ENCODE data around the gene VANGL2.
A peak's percentile ranks its signal among the peaks of the same experiment; 100 is the strongest.

The VANGL2 gene

DNA sequence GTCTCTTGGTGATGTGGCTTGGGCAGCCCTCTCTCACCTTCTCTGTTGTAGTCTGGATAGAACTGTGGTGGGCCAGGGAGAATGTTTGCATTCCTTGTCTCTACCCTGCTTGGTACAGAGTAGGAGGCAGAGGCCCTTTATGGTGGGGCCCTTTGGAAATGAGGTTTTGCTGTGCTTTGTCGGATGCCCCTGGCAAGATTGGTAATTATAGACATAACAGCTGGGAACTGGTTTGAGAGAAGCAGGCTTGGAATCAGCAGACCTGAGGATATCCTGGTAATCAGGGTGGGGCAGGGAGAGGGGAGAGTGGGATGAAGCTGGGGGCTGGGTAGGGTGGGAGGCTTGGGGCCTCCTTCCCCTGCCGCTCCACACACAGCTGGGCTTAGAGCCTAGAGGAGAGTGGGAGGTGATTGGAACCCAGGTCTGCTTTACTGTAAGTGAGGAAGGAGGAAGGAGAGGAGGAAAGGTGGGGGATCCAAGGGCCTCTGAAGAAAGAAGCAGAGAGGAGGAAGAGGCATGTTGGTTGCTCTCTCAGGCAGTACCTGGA, 5.0 kb downstream of the VANGL2 start:
- no peak for DNase-seq (ENCODE audit: low spot score)

DNA sequence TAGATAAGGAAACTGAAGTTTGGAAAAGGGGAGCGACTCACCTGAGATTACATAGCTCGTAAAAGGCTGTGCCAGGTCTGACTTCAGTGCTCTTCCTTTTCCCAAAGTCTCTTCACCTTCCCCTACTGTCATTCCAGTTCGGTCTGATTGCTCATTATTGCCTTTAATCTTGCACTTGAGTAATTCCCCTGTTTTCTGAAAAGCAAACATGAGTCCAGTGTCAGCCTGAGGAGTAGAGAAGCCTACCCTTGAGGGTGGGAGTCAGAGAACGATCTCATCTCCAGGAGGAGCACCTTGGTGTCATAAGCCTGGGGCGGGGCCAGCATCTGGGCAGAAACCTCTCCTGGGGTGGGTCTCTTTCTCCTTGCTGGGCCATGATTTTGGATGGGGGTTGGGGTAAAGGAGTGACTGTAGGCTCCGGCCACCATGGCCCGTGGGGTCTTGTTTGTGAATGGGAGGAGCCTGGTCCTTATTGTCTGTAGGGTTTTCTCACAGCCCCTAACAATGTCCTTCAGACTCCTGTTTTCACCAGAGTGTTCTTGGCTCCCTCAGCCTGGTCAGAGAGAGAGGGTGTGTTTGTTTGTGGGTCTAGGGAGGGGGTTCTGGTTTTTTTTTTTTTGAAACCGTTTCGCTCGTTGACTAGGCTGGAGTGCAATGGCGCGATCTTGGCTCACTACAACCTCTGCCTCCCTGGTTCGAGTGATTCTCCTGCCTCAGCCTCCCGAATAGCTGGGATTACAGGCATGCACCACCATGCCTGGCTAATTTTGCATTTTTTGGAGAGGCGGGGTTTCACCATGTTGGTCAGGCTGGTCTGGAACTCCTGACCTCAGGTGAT, 6.0 kb downstream of the VANGL2 start:
- peak; percentile 30 for DNase-seq (ENCODE audit: low spot score)

DNA sequence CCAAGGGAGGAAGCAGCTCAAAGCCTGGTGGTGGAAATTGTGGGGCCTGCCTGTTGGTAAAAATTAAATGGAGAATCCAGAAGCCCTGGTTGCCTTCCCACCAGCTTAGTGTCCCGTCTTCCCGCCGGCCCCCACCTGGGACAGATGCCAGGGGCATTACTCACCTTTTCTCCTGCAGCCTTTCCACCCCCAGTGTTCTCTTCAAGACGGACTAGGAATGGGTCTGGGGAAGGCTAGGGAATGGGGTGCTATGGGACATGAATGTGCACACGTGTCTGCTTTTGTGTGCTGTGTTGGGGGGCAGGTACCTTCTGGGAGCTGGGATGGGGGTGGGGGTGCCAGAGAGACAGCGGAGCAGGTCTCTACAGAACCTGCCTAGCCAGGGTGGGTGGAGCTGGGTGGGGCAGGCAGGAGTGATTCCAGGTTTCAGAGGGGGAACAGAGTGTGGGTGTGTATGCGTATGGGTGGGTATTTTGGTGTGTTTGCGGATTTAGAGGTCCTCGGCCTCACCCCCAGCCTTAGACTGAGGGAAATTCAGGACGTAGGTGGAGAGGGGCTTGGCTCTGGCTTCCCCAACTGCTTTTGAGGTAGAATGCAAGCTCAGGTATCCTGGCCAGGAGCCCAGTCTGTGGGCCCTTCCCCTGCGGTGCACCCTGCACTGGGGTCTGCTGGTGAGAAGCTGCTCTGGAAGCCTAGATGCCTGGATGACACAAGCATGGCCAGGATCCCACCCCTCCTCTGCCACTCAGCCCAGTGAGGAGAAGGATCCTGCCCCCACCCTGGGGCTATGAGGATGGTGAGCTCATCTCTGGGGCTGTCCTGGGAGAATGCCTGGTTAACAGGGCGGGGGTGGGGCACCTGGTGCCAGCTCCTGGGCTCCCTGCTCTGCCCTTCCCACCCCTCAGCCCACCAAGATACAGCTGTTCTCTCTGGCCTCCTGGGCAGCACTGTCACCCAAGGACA, 7.8 kb downstream of the VANGL2 start:
- peak; percentile 29 for DNase-seq (ENCODE audit: low spot score)

DNA sequence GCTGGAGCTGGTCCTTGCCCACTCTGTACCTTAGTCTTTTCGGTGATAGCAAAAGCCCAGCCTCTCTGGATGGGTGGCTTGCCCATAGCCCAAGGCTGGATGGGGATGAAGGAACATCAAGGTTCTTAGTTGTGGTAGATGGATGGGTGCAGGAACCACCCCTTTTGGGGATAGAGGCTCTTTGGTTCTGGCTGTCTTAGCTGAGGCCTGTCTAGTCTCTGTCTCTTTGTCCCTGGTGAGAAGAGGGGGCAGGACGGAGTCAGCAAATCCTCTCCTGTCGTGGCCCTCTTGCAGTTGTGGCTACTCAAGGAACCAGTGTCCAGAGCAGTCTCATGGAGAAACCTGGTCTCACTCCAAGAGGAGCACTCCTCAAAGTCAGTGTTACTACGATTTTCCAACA, 8.5 kb downstream of the VANGL2 start:
- DNase-seq (ENCODE audit: low spot score) = no peak

DNA sequence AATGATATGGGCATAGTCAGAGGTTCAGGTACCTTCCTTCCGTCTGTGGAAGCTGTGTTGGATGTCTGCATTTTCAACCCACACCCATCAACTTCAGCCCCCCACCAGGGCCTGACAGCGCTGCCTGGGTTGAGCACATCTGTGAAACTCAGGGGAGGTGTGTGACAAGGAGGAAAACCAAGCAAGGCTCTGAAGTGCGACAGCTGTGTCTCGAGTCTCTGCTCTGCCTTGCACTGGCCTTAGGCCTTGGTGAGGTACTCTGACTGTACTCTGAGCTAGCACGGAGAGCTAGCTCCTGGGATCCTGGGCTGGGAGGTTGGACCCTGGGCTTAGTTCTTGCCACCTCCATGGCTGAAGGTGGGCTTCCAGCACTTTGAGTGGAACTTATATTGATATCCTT, 9.1 kb downstream of the VANGL2 start:
- DNase-seq (ENCODE audit: low spot score) = no peak

DNA sequence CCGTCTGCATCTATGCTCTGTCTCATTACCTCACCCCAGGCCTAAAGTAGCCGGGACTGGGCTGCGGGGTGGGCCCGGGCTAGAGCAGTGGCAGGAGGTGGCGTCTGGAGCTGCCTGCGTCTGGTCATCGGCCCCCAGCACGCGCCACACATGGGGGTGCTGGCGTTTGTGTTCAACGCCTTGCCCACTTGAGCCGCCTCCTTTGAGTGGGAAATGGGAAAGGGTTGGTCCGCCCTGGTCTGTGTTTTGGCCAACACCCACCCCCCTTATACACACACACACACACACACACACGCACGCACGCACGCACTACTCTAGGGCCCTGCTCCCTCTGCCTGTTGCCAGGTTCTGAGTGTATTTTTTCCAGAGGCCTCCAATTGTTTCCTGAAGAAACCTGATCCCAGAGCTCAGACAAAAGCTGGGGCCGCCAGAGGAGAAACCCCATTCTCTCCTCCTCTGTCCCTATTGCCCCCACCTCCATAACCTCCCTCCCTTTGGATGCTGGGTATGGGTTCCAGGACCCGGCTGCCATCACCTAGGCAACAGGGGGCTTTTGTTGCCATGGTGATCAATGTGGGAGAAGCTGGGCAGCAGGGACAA, 10.1 kb downstream of the VANGL2 start:
- DNase-seq (ENCODE audit: low spot score) = peak; percentile 35

DNA sequence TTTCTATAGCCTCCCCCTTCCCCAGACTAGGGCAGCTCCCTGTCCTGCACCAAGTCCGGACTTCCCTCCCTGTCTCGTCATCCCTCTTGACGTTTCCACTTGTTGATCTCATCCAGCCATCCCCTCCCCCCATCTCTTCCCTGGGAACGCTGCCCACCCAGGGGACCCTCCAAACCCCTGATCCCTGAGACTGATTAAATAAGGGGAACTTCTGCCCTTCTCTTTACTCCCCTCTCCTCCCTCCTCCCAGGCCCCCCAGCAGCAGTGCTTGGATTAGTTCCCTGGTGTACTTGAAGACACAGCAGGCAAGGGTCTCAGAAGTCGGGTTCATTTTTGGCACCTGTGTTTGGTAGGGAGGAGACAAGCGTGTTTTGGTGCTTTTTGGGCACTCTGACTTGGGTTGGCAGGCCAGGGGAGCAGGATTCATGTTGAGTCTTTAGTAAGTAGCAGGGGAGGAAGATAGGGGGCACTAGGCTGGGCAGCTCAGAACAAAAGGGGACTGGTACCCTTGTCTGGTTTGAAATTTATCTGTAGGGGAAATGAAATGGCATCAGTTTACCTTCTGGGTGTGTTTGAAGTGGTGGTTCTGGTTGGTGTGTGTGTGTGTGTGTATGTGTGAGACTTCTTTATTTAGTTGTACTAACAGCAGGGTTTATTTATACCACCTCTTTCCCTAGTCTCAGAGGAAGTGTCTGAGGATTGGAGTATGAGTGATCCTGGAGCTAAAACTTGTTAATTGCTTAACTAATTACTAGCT, 11.1 kb downstream of the VANGL2 start:
- DNase-seq (ENCODE audit: low spot score) = no peak

DNA sequence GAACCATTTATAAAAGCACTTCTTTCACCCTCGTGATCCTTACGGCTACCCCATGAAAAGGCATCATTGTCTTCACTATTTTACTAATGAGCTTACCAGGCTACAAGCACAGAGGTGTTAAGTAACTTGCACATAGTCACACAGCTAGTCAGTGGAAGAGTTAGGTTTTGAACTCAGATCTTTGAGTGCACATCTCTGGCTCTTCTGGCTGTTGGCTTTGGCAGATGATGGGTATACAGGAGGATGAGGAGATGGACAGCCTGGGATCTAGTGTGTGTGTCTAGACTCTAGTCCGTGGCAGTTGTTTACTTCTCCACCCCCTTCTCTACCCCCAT, 11.6 kb downstream of the VANGL2 start:
- DNase-seq (ENCODE audit: low spot score) = no peak

DNA sequence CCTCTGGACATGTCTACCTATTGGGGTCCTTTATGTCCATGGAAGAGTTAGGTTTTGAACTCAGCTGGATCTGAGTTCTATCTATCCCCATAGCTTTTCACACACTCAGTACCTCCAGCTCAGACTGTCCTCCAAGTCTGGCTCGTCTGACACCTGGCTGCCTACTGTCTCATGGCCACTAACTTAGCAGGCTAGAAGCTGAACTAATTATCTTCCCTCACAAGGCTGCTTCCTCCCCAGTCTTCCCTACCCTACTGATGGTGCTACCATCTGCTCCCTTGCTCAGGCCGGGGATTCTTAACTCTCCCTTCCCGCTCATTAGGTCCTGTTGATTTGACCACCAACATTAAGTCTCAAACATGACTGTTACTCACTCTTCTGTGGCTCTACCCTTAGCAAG, 13.4 kb downstream of the VANGL2 start:
- no peak for DNase-seq (ENCODE audit: low spot score)

DNA sequence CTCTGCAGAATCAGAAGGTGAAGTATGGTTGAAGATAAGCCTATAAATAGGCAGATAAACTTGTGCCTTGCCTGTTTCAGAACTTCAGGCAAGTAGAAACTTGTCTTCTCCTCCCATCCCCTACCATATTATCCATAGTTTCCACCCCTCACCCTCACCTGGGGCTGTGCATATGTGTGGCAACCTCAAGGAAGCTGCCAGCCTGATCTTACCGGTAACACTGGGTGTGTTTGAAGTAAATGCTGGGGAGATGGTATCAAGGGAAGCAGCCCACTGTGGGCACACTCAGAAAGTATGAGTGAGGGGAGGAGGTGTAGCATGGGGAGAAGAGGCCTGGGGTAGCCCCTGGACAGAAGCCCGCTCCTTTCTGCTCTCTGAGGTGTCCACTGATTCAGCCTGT, 14.5 kb downstream of the VANGL2 start:
- no peak for DNase-seq (ENCODE audit: low spot score)

DNA sequence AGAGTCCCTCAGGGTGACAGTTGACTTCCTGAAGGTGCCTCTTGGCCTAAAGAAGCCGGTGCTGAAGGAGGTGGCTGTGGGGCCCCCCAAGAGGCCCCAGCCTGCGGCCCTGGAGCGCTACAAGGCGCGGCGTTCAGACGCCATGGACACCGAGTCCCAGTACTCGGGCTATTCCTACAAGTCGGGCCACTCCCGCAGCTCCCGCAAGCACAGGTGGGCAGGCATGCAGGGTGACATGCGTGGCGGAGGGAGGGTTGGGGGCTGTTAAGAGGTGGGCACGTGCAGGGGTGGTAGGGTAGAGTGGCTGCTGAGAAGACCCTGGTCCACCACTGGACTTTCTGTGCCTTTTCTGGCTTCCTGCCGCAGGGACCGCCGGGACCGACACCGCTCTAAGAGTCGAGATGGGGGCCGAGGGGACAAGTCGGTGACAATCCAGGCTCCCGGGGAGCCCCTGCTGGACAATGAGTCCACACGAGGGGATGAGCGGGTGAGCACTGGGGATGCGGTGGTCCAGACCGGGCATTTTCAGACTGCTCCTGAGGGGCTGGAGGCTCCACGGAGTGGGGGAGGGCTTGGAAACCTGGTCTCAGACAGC, 15.4 kb downstream of the VANGL2 start:
- DNase-seq (ENCODE audit: low spot score) = no peak

DNA sequence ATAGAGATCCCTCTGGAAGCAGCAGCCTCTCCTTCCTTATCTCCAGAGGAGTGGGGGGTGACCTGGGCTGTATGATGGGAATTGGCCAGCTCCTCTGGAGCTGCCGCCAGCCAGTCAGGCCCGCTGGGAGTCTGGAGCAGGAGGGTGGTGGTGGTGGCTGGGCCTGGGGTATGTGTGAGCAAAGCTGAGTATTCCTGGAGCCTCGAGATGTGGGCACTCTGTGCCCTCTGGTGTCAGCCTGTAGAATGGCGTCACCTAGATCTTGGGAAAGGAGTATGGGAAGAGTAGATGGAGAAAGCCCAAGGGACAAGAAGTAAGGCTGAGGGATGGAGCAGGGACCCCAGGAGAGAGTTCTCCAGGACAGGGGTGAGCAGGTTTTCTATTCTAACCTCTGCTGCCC, 16.0 kb downstream of the VANGL2 start:
- DNase-seq (ENCODE audit: low spot score) = peak; percentile 90

DNA sequence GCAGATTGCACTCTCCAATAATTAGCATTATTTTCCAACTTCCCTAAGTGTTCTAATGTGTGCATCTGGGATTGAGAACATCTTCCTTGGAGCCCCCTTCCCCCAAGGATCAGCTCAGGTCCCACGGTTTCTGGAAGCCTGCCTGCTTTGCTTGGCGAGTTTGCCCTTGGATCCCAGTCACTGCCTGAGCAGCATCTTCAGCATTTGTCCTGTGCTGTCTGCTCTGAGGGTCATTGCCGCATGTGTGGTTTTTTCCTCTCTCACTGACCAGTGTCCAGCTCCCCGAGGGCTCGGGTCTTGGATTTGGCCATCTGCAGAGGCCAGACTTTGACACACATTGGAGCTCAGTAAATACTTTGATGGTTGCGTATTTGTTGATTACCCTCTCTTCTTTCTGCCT, 18.1 kb downstream of the VANGL2 start:
- DNase-seq (ENCODE audit: low spot score) = no peak

DNA sequence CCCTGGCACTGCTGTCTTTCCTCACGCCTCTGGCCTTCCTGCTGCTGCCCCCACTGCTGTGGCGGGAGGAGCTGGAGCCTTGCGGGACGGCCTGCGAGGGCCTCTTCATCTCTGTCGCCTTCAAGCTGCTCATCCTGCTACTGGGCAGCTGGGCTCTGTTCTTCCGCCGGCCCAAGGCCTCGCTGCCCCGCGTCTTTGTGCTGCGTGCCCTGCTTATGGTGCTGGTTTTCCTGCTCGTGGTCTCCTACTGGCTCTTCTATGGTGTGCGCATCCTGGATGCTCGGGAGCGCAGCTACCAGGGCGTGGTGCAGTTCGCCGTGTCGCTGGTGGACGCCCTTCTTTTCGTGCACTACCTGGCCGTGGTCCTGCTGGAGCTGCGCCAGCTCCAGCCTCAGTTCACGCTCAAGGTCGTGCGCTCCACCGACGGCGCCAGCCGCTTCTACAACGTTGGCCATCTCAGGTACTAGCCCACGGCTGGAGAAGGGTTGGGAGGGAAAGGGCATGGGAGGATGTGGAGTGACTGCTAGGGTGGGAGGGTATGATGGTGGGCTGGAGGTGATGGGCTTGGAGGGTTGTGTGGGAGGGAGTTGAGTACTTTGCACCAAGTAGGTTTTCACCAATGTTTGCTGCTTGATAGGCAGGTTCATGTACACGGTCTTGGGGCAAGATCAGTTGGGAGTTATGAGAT, 18.9 kb downstream of the VANGL2 start:
- DNase-seq (ENCODE audit: low spot score) = no peak

DNA sequence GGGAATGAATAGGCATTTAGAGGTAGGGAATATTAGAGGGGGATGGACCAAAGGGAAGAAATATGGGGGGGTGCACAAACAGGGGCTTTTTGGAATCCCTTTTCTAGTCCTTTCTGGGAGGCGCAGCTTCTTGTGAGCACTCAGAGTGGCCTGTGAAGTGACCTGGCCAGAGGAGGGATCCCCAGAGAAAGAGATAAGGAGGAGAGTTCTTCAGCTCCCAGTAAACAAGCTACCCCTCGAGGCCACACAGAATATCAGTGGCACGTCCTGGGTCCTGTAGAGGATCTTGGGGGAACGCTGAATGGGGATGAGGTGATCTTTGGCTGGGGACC, 19.4 kb downstream of the VANGL2 start:
- DNase-seq (ENCODE audit: low spot score) = no peak

DNA sequence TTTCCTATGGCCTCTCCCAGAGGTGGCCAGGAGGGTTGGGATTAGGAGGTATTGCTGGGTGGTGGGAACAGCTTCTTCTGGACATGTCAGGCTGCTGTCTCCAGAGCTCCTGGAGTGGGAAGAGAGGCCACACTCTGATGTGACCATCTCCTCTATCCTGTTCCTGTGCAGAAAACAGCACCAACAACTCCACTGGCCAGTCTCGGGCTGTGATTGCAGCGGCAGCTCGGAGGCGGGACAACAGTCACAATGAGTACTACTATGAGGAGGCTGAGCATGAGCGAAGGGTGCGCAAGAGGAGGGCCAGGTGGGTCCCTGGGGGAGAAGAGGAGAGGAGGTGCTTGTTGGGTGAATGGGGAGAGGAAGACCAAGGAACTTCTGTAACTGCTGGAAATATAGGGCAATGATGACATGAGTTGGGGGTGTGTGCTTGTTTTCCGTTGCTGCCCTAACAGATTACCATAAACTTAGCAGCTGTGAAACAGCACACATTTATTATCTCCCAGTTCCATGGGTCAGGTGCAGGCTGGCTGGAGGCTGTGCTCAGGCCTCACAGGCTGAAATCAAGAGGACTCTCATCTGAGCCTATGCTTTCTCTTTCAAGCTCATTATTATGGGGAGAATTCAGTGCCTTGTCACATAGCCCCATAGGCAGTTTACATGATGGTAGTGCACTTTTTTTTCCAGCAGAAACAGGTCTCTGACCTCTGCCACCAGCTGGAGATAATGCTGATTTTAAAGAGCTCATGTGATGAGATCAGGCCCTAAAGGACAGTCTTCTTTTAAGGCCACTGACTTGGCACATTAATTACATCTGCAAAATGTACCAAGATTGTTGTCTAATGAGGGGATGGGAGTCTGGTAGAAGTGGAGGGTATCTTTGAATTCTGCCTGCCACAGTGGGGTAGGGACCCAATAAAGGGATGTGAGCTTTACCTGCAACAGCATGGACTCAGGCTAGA, 20.8 kb downstream of the VANGL2 start:
- no peak for DNase-seq (ENCODE audit: low spot score)

DNA sequence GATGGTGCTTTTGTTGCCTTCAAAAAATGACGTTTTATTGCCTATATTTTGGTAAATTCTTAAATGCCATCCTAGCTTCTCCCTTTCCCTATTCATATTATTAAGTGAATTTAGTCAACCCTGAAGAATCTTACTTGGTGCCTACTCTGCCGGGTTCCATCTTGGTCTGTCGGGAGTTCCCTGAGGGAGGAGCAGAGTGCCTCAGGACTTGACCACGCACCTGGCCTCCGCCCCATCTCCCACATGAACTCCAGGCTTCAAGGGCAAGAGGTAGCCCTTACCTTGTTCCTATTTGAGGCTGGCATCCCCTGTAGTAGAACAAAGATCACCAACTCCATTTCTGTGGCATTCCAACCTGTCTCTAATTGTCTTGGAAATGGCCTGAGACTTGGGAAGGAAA, 21.5 kb downstream of the VANGL2 start:
- no peak for DNase-seq (ENCODE audit: low spot score)

DNA sequence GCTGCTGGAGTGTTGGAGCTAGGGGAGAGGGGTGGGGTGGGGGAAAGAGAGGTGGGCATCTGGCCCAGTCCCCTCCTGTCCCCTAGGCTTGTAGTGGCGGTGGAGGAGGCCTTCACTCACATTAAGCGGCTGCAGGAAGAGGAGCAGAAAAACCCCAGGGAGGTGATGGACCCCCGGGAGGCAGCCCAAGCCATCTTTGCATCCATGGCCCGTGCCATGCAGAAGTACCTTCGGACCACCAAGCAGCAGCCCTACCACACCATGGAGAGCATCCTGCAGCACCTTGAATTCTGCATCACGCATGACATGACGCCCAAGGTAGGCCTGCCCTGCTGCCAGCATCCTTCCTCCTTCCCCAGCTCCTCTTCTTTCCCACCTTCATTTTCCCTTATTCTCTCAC, 23.6 kb downstream of the VANGL2 start:
- no peak for DNase-seq (ENCODE audit: low spot score)

DNA sequence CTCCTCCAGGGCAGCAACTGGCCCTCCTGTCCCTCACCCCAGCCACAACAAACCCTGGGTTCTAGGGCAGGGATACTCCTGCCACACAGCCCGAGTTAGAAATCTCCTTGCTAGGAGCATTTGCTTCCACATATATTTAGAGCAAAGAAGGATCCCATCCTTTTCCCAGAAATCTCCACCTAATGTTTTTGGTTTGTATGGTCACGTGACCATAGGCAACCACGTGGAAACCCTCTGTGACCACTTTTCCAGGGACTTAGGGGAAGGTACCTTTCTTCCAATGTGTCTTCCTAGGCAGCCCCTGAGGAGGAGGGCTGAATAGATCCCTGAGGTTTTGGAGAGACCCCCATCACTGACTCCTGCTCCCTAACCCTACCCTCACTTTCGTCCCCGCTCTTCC, 25.5 kb downstream of the VANGL2 start:
- no peak for DNase-seq (ENCODE audit: low spot score)

DNA sequence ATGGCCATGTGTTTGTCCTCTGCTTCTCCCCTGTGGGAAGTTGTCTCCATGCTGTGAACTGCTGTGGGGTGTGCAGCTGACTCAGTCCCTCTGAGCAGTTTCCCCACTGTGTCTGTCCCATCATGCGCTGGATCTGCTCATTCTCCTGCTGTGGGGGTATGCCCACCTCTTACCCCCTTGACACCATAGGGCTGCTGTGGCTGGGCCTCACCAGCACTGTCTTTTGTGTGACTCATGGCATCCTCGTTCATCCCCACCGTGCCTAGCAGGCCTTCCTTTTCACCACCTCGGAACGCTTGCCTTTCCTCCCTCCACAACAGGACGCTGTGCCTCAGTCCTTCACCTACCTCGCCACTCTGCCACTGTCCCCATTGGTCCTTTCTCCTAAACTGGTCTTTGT, 27.3 kb downstream of the VANGL2 start:
- DNase-seq (ENCODE audit: low spot score) = no peak

Data from D341Med (cell line).